Neural progenitor cell (in vitro differentiated cells): ENCODE data around the gene CES2.

Experiments used
- EZH2 ChIP-seq: fragments of 200-600 bp; sonication (generic); IDR thresholded peaks from 2 replicates; pipeline ENCODE4 v1.6.1; 2017; ENCODE audit warnings: antibody characterized with exemption, mild to moderate bottlenecking, moderate library complexity
- EZH2phosphoT487 ChIP-seq: fragments of 200-600 bp; sonication (generic); IDR thresholded peaks from 2 replicates; pipeline ENCODE4 v1.6.1; 2017; ENCODE audit warnings: antibody characterized with exemption
- TF ChIP-seq, protein P1 (sequence below): fragments of 200-600 bp; sonication (generic); IDR thresholded peaks from 2 replicates; pipeline ENCODE4 v1.5.1; 2017; ENCODE audit warnings: antibody characterized with exemption, mild to moderate bottlenecking

GRCh38 chr16:66933776-66934137 lies 1.6 kb upstream of the CES2 start:
- TF ChIP-seq, protein P1, sequence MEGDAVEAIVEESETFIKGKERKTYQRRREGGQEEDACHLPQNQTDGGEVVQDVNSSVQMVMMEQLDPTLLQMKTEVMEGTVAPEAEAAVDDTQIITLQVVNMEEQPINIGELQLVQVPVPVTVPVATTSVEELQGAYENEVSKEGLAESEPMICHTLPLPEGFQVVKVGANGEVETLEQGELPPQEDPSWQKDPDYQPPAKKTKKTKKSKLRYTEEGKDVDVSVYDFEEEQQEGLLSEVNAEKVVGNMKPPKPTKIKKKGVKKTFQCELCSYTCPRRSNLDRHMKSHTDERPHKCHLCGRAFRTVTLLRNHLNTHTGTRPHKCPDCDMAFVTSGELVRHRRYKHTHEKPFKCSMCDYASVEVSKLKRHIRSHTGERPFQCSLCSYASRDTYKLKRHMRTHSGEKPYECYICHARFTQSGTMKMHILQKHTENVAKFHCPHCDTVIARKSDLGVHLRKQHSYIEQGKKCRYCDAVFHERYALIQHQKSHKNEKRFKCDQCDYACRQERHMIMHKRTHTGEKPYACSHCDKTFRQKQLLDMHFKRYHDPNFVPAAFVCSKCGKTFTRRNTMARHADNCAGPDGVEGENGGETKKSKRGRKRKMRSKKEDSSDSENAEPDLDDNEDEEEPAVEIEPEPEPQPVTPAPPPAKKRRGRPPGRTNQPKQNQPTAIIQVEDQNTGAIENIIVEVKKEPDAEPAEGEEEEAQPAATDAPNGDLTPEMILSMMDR = no peak
- TF ChIP-seq EZH2phosphoT487 (no peak), EZH2 (no peak)
